B cell (primary cell): ENCODE data around the gene IP6K2. TPM values are rescaled to one million over a fixed set of nuclear protein-coding genes. Genes with fewer than 3 reads are reported as not detected.

Experiments
- ATAC-seq: fragments of 200-7000 bp; cut with Tn5 transposase; one replicate; pipeline ENCODE4 v1.10.0; 2021; ENCODE audit warnings: low read depth, mild to moderate bottlenecking, moderate number of reproducible peaks, moderate library complexity
- CTCF ChIA-PET: fragments of 350-600 bp; sonication (Branson Sonifier 250); formaldehyde crosslinking; loops from one replicate; lab custom pipeline; 2021; ENCODE audit warnings: antibody characterized with exemption, inconsistent platforms; lab: Charles Lee
- POLR2A ChIA-PET: fragments of 350-600 bp; sonication (Branson Sonifier 250); formaldehyde crosslinking; loops from one replicate; lab custom pipeline; 2021; ENCODE audit warnings: antibody characterized with exemption; lab: Charles Lee
- DNase-seq: peaks from one replicate; pipeline ENCODE4 v3.0.0; 2013
- H2AFZ ChIP-seq: 2 replicates; pipeline ENCODE4 v1.6.1; 2012; ENCODE audit warnings: mild to moderate bottlenecking, low read depth, low read length; ENCODE audit not compliant: insufficient read depth, poor library complexity, severe bottlenecking
- H3K27ac ChIP-seq, 2 donors: 1 replicate in 1 of 2; 2 replicates in 1 of 2; pipeline ENCODE4 v1.5.1; 2012 to 2013; ENCODE audit warnings: low read length in 2 of 2, mild to moderate bottlenecking in 2 of 2, moderate library complexity in 1 of 2
- H3K27me3 ChIP-seq, 4 experiments: fragments of 200-600 bp in 1 of 4; sonication (generic) in 1 of 4; replicated peaks in 1 of 4; 1 replicate in 2 of 4; 2 replicates in 2 of 4; pipeline versions ENCODE4 v1.6.1 to v1.7.0; 2013 to 2016; ENCODE audit warnings: low read length in 3 of 4, mild to moderate bottlenecking in 2 of 4, mixed read lengths in 1 of 4, moderate library complexity in 1 of 4; ENCODE audit not compliant: insufficient read depth in 4 of 4, control insufficient read depth in 3 of 4; ENCODE audit errors: control extremely low read depth in 1 of 4
- H3K36me3 ChIP-seq, 2 experiments: replicated peaks in 1 of 2; 1 replicate in 1 of 2; 2 replicates in 1 of 2; pipeline versions ENCODE4 v1.6.1 to v1.7.1; 2013; ENCODE audit warnings: low read length in 1 of 2; ENCODE audit not compliant: insufficient read depth in 2 of 2, control insufficient read depth in 1 of 2; ENCODE audit errors: control extremely low read depth in 1 of 2, extremely low read depth in 1 of 2
- H3K4me1 ChIP-seq, 2 donors: fragments of 200-600 bp in 1 of 2; sonication (generic) in 1 of 2; 1 replicate in 1 of 2; 2 replicates in 1 of 2; pipeline versions ENCODE4 v1.5.1 to v1.6.1; 2013 to 2017; ENCODE audit warnings: low read length in 2 of 2; ENCODE audit not compliant: control insufficient read depth in 2 of 2, insufficient read depth in 2 of 2
- H3K4me2 ChIP-seq: replicated peaks from 2 replicates; pipeline ENCODE3; 2012; ENCODE audit warnings: mild to moderate bottlenecking, low read depth, low read length; ENCODE audit not compliant: poor library complexity, severe bottlenecking
- H3K4me3 ChIP-seq, 5 experiments: fragments of 200-600 bp in 1 of 5; sonication (generic) in 1 of 5; 1 replicate in 3 of 5; 2 replicates in 2 of 5; pipeline versions ENCODE4 v1.5.1 to v1.7.0; 2011 to 2016; ENCODE audit warnings: low read length in 4 of 5, mild to moderate bottlenecking in 4 of 5, low read depth in 2 of 5, control low read depth in 1 of 5, moderate library complexity in 1 of 5; ENCODE audit not compliant: insufficient read depth in 1 of 5; ENCODE audit errors: control extremely low read depth in 1 of 5, extremely low read depth in 1 of 5
- H3K79me2 ChIP-seq: fragments of 200-600 bp; sonication (generic); one replicate; pipeline ENCODE4 v1.6.0; 2016; ENCODE audit warnings: low read length; ENCODE audit not compliant: control insufficient read depth, insufficient read depth
- H3K9ac ChIP-seq: fragments of 200-600 bp; sonication (generic); 2 replicates; pipeline ENCODE4 v1.6.1; 2017; ENCODE audit warnings: mild to moderate bottlenecking, low read length, moderate library complexity
- H3K9me3 ChIP-seq, 3 donors: one replicate each; pipeline versions ENCODE4 v1.6.1 to v1.7.1; 2013; ENCODE audit warnings: low read length in 2 of 3; ENCODE audit not compliant: control insufficient read depth in 2 of 3, insufficient read depth in 1 of 3; ENCODE audit errors: control extremely low read depth in 1 of 3
- H4K20me1 ChIP-seq: 2 replicates; pipeline ENCODE4 v1.6.0; 2012; ENCODE audit warnings: mild to moderate bottlenecking, low read length; ENCODE audit not compliant: insufficient read depth, control insufficient read depth, poor library complexity, severe bottlenecking
- H3K27ac Mint-ChIP-seq: one replicate; pipeline ENCODE4 v1.8.0; 2021; ENCODE audit warnings: mixed read lengths
- H3K27me3 Mint-ChIP-seq: one replicate; pipeline ENCODE4 v1.8.0; 2021; ENCODE audit warnings: mixed read lengths
- H3K4me1 Mint-ChIP-seq: one replicate; pipeline ENCODE4 v1.8.0; 2021; ENCODE audit warnings: mixed read lengths
- H3K4me3 Mint-ChIP-seq: one replicate; pipeline ENCODE4 v1.8.0; 2021; ENCODE audit warnings: mixed read lengths
- H3K9me3 Mint-ChIP-seq: one replicate; pipeline ENCODE4 v1.8.0; 2022; ENCODE audit warnings: mixed read lengths; ENCODE audit not compliant: insufficient read depth
- EZH2 ChIP-seq: IDR thresholded peaks from 2 replicates; pipeline ENCODE4 v1.6.1; 2012; ENCODE audit warnings: borderline replicate concordance, low read depth, mild to moderate bottlenecking, moderate library complexity, low read length; ENCODE audit not compliant: insufficient read depth, poor library complexity, severe bottlenecking
- WGBS: methylation state at CpG from one replicate; pipeline ENCODE4 v1.1.5; 2013; ENCODE audit warnings: missing lambda C conversion rate; ENCODE audit not compliant: insufficient coverage; 5-methylcytosine and 5-hydroxymethylcytosine counted together
- intact Hi-C: fragments of 100-400 bp; cut with micrococcal nuclease; formaldehyde crosslinking; loops from one replicate; pipeline ENCODE4 v1.10.0; 2022
- polyA plus RNA-seq: library from polyadenylated mRNA; depleted of rRNA; stranded (reverse); fragments of >200 nt; gene quantifications from 2 replicates; pipeline ENCODE4 v1.2.3, GENCODE V29; 2012
- total RNA-seq, 2 donors: library from RNA; stranded (reverse); fragments of 120-200 nt in 1 of 2; gene quantifications; 1 replicate in 1 of 2; 2 replicates in 1 of 2; pipeline versions ENCODE4 v1.2.3 to v1.2.4, GENCODE V29; 2013 to 2022
- TF ChIP-seq, protein P1 (sequence below): fragments of 200-600 bp; IDR thresholded peaks from one replicate; pipeline ENCODE4 v1.8.0; 2022; ENCODE audit warnings: antibody characterized with exemption, mild to moderate bottlenecking

The IP6K2 gene
- total and polyA plus RNA-seq, 2 donors (not counting 1 experiment from before 2014, with no cell fraction given) = 132 to 140 TPM

DNA sequence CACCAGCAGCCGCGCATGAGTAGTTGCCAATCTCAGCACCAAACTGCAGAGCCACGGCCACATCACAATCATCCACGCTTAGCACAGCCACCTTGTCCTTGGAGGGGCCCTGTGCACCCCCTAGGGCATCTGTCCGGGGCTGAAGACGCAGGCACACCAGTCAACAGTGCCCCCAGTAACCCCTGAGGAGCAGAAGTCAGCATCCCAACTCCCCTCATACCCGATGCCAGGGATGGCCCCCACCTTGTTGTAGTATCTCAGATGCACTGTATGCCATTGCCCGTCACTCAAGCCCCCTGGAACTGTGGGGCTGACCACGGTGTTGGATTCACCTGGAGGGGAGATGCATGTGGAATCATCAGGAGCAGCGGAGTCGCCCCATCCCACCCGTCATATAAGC lies 62.0 kb downstream of the IP6K2 start:
- Histone ChIP-seq H3K4me2 (peak overlapping the region; percentile 95), H3K4me3 (peak overlapping the region in 1 of 5 experiments; percentile 57), H3K27ac (no peak overlapping the region), H3K9ac (peak overlapping the region; percentile 66), H3K9me3 (peaks cover 0 to 6% (median 0%) of the 10 kb centered on the region in 3 donors), H3K4me1 (peaks cover 5 to 18% of the 10 kb centered on the region in 2 donors), H4K20me1 (no peaks in the 10 kb centered on the region), H2AFZ (no peak overlapping the region), H3K36me3 (no peaks in the 10 kb centered on the region), H3K27me3 (peaks cover 0 to 32% (median 1%) of the 10 kb centered on the region in 4 experiments), H3K79me2 (no peaks in the 10 kb centered on the region)
- WGBS = 86% methylated on average over 7 of the region's 12 CpGs
- TF ChIP-seq EZH2 = no peak
- TF ChIP-seq, protein P1, sequence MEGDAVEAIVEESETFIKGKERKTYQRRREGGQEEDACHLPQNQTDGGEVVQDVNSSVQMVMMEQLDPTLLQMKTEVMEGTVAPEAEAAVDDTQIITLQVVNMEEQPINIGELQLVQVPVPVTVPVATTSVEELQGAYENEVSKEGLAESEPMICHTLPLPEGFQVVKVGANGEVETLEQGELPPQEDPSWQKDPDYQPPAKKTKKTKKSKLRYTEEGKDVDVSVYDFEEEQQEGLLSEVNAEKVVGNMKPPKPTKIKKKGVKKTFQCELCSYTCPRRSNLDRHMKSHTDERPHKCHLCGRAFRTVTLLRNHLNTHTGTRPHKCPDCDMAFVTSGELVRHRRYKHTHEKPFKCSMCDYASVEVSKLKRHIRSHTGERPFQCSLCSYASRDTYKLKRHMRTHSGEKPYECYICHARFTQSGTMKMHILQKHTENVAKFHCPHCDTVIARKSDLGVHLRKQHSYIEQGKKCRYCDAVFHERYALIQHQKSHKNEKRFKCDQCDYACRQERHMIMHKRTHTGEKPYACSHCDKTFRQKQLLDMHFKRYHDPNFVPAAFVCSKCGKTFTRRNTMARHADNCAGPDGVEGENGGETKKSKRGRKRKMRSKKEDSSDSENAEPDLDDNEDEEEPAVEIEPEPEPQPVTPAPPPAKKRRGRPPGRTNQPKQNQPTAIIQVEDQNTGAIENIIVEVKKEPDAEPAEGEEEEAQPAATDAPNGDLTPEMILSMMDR = no peak
- H3K27ac Mint-ChIP-seq = no peak overlapping the region
- peaks cover 9% of the 10 kb centered on the region for H3K27me3 Mint-ChIP-seq
- ATAC-seq (no peak), DNase-seq (no peak)
- H3K4me3 Mint-ChIP-seq = peak overlapping the region; percentile 83
- ChIA-PET POLR2A (interaction anchor here (0.6 kb wide), 1 partner anchor 12 kb away, joined by 6 read pairs; no protein-coding TSS in a partner anchor), CTCF (interaction anchor here (1.3 to 1.5 kb wide), 2 partner anchors 8 to 21 kb away, joined by 3 to 4 read pairs; partner anchors contain the start of gene CELSR3)
- peaks cover 17% of the 10 kb centered on the region for H3K4me1 Mint-ChIP-seq
- no peaks in the 10 kb centered on the region for H3K9me3 Mint-ChIP-seq
- intact Hi-C loops = no loop called here

DNA sequence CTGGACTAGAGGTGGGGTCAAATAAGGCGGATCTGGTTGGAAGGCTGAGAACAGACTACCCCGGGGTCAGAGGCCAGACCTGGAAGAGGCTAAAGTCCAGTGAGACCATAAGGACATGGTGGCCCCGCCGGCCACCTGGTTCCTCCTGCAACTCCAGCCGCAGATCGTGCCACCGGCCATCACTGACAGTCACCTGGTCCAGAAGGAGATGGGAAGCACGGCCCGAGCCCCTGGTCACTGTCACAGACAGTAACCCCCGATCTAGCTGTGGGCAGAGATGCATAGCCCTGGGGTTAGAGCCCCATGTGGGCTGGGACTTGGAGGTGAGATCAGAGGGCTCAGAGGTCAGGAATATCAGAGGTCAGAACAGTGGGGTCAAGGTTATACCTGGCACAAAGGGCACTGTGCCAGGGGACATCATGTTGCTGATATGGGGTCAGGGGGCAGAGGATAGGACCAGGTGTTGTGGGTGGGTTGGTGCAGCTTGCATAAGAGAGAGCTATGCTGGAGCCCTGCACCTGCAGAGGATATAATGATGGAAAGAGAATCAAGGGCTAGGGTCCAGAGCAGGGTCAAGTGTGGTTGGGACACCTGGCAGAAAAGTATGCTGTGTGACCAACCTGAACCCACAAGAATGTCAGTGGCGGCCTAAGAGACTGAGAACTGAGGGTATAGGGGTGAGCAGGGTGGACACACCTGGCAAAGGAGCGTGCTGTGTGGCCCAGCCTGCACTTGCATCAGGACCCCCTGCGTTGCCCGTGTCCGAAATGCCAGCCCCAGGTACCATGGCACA lies 63.9 kb downstream of the IP6K2 start:
- Histone ChIP-seq H3K4me2 (no peak overlapping the region), H2AFZ (no peak overlapping the region), H3K4me3 (no peak overlapping the region), H4K20me1 (no peaks in the 10 kb centered on the region), H3K36me3 (no peaks in the 10 kb centered on the region), H3K9me3 (peaks cover 0 to 5% (median 0%) of the 10 kb centered on the region in 3 donors), H3K27ac (no peak overlapping the region), H3K4me1 (peaks cover 5 to 18% of the 10 kb centered on the region in 2 donors), H3K9ac (no peak overlapping the region), H3K79me2 (no peaks in the 10 kb centered on the region), H3K27me3 (peaks cover 0 to 12% (median 0%) of the 10 kb centered on the region in 4 experiments)
- CTCF ChIA-PET = interaction anchor here (1.0 kb wide), 1 partner anchor 217 kb away, joined by 3 read pairs; no protein-coding TSS in a partner anchor
- TF ChIP-seq EZH2 = no peak
- TF ChIP-seq, protein P1 = no peak
- intact Hi-C loops = no loop called here
- ATAC-seq (no peak), DNase-seq (no peak)
- Mint-ChIP-seq H3K4me1 (peaks cover 17% of the 10 kb centered on the region), H3K27ac (no peak overlapping the region), H3K27me3 (no peaks in the 10 kb centered on the region), H3K9me3 (no peaks in the 10 kb centered on the region), H3K4me3 (peak overlapping the region; percentile 15)
- 84% methylated on average over 14 of the region's 15 CpGs for WGBS
- POLR2A ChIA-PET = no interaction called here
